Fibroblast of villous mesenchyme (primary cell): ENCODE results near the gene CAB39L. TPM values are rescaled to one million over a fixed set of nuclear protein-coding genes. Genes with fewer than 3 reads are reported as not detected.
A peak's percentile ranks its signal among the peaks of the same experiment; 100 is the strongest.

Source experiments
- DNase-seq: peaks from one replicate; pipeline ENCODE4 v3.0.0-alpha.2; 2010; ENCODE audit warnings: low read depth
- H3K4me3 ChIP-seq: 2 replicates; pipeline ENCODE4 v1.5.1; 2011; ENCODE audit warnings: low read depth, mild to moderate bottlenecking, low read length
- total RNA-seq: library from RNA; depleted of rRNA; stranded (reverse); fragments of >200 nt; gene quantifications from 2 replicates; pipeline ENCODE4 v1.2.3, GENCODE V29; 2012
- TF ChIP-seq, protein P1 (sequence below): IDR thresholded peaks from 2 replicates; pipeline ENCODE4 v1.5.1; 2012; ENCODE audit warnings: low read depth, mild to moderate bottlenecking, low read length; ENCODE audit not compliant: insufficient read depth

Gene CAB39L
- total RNA-seq, 1 donor = 15.1 TPM

GRCh38 chr13:49453465-49453864 lies 9.6 kb upstream of the CAB39L start:
- DNase-seq = no peak
- no peak overlapping the region for H3K4me3 ChIP-seq
- TF ChIP-seq, protein P1, sequence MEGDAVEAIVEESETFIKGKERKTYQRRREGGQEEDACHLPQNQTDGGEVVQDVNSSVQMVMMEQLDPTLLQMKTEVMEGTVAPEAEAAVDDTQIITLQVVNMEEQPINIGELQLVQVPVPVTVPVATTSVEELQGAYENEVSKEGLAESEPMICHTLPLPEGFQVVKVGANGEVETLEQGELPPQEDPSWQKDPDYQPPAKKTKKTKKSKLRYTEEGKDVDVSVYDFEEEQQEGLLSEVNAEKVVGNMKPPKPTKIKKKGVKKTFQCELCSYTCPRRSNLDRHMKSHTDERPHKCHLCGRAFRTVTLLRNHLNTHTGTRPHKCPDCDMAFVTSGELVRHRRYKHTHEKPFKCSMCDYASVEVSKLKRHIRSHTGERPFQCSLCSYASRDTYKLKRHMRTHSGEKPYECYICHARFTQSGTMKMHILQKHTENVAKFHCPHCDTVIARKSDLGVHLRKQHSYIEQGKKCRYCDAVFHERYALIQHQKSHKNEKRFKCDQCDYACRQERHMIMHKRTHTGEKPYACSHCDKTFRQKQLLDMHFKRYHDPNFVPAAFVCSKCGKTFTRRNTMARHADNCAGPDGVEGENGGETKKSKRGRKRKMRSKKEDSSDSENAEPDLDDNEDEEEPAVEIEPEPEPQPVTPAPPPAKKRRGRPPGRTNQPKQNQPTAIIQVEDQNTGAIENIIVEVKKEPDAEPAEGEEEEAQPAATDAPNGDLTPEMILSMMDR = no peak

- no peak for DNase-seq
- H3K4me3 ChIP-seq = no peak overlapping the region
- TF ChIP-seq, protein P1 = no peak
Observed at GRCh38 chr13:49452725-49453457, 9.0 kb upstream of the CAB39L start.

- DNase-seq = no peak
- TF ChIP-seq, protein P1 = no peak
- no peak overlapping the region for H3K4me3 ChIP-seq
Observed at GRCh38 chr13:49450105-49450819, 6.4 kb upstream of the CAB39L start.

DNA sequence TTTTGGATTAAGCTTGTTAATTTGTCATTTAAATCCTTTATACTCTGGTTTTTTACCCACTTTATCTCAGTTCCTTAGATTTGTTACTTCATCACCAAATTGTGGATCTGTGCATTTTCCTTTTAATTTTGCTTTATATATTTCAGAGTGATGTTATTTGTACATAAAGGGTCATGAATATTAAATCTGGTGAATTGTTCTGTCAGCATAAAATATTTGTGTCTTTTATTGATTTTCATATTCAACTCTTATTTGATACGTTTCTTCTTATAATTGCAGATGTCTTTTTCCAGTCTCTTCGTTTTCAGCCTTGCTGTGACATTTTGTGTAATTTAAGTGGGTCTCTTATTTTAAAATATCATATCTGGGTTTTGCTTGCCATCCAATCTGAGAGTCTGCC lies 4.9 kb upstream of the CAB39L start:
- DNase-seq = no peak
- H3K4me3 ChIP-seq = no peak overlapping the region
- TF ChIP-seq, protein P1 = no peak

GRCh38 chr13:49446473-49446872 lies 2.6 kb upstream of the CAB39L start:
- DNase-seq = no peak
- H3K4me3 ChIP-seq = no peak overlapping the region
- TF ChIP-seq, protein P1 = no peak

- DNase-seq = peak; percentile 91
- peak overlapping the region; percentile 93 for H3K4me3 ChIP-seq
- TF ChIP-seq, protein P1 = no peak
Observed at GRCh38 chr13:49444524-49445395, 896 bp upstream of the CAB39L start.
